ENCODE measurements around the gene DSE.

Gene DSE

GRCh38 chr6:116445102-116445501, 74.4 kb downstream of the DSE start:
- no peak for DNase-seq (ENCODE audit: low read depth)
- H3K4me3 ChIP-seq (ENCODE audit: low read depth, low read length), result no peak overlapping the region
- no peak for TF ChIP-seq CTCF (IDR thresholded peaks at IDR 0.05; ENCODE audit: insufficient read depth, low read depth, low read length, missing control alignments)

- TF ChIP-seq CTCF (IDR thresholded peaks at IDR 0.05; ENCODE audit: insufficient read depth, low read depth, low read length, missing control alignments), result no peak
- DNase-seq (ENCODE audit: low read depth), result no peak
- no peak overlapping the region for H3K4me3 ChIP-seq (ENCODE audit: low read depth, low read length)
Measured at GRCh38 chr6:116446399-116446798, 75.7 kb downstream of the DSE start.

- no peak overlapping the region for H3K4me3 ChIP-seq (ENCODE audit: low read depth, low read length)
- no peak for TF ChIP-seq CTCF (IDR thresholded peaks at IDR 0.05; ENCODE audit: insufficient read depth, low read depth, low read length, missing control alignments)
- DNase-seq (ENCODE audit: low read depth), result no peak
Measured at GRCh38 chr6:116447052-116447451, 76.3 kb downstream of the DSE start.

- no peak overlapping the region for H3K4me3 ChIP-seq (ENCODE audit: low read depth, low read length)
- no peak for TF ChIP-seq CTCF (IDR thresholded peaks at IDR 0.05; ENCODE audit: insufficient read depth, low read depth, low read length, missing control alignments)
- no peak for DNase-seq (ENCODE audit: low read depth)
Measured at GRCh38 chr6:116447496-116448011, 76.8 kb downstream of the DSE start.

GRCh38 chr6:116449565-116449964, 78.8 kb downstream of the DSE start:
- no peak for TF ChIP-seq CTCF (IDR thresholded peaks at IDR 0.05; ENCODE audit: insufficient read depth, low read depth, low read length, missing control alignments)
- no peak for DNase-seq (ENCODE audit: low read depth)

GRCh38 chr6:116450185-116450710, 79.5 kb downstream of the DSE start:
- no peak for DNase-seq (ENCODE audit: low read depth)
- H3K4me3 ChIP-seq (ENCODE audit: low read depth, low read length), result no peak overlapping the region
- TF ChIP-seq CTCF (IDR thresholded peaks at IDR 0.05; ENCODE audit: insufficient read depth, low read depth, low read length, missing control alignments), result no peak

More at GRCh38 chr6:116449565-116449964, 78.8 kb downstream of the DSE start:
- H3K4me3 ChIP-seq (ENCODE audit: low read depth, low read length), result no peak overlapping the region
